Dermis lymphatic vessel endothelial cell (primary cell): ENCODE data around the gene TDRD1. TPM values are rescaled to one million over a fixed set of nuclear protein-coding genes. Genes with fewer than 3 reads are reported as not detected.

Experiments used
- total RNA-seq: library from RNA; depleted of rRNA; stranded (reverse); fragments of >200 nt; gene quantifications from 2 replicates; pipeline ENCODE4 v1.2.1, GENCODE V29; 2014

The TDRD1 gene
- total RNA-seq, result under 0.01 TPM in 1 of 2 replicates, not detected in the other

GRCh38 chr10:114179148-114179547 lies at the start of gene TDRD1:
TSS of gene TDRD1 (plus strand) at chr10:114179353. CDS start at chr10:114187832, 8,479 bp downstream.

GRCh38 chr10:114173921-114174694 lies 5.0 kb upstream of the TDRD1 start, which contains the start of gene CCDC186:
TSS of gene CCDC186 (minus strand) at chr10:114174203. CDS start at chr10:114163268, 10,935 bp downstream.

GRCh38 chr10:114239117-114239993 lies 60.2 kb downstream of the TDRD1 start, which contains the start of gene VWA2:
TSS of gene VWA2 (plus strand) at chr10:114239254. CDS start at chr10:114248714, 9,460 bp downstream.

Other genes with a start within 250 kb of the TDRD1 start
- gene ADRB1, start 135.5 kb upstream of the TDRD1 start, total RNA-seq, result 2.8 and 11.1 TPM in 2 replicates
- gene CCDC186, start 5.2 kb upstream of the TDRD1 start, total RNA-seq, result 10.9 and 16.4 TPM in 2 replicates
- gene VWA2, start 59.9 kb downstream of the TDRD1 start, total RNA-seq, result not detected in 2 replicates
- gene AFAP1L2, start 225.1 kb downstream of the TDRD1 start, total RNA-seq, result 0.17 and 0.54 TPM in 2 replicates